Epithelial cell of proximal tubule (primary cell): ENCODE measurements around the gene REEP6. TPM values are rescaled to one million over a fixed set of nuclear protein-coding genes. Genes with fewer than 3 reads are reported as not detected.
"Not testable (repeated sequence)": the region's sequence is repeated elsewhere in the genome, so short reads cannot be mapped to it uniquely, and the experiment has no call there.

Source experiments
- DNase-seq: peaks from one replicate; pipeline ENCODE4 v3.0.0-alpha.2; 2011; ENCODE audit warnings: low read depth
- H3K4me3 ChIP-seq: 2 replicates; pipeline ENCODE4 v1.5.1; 2011; ENCODE audit warnings: low read depth, mild to moderate bottlenecking, low read length
- CTCF ChIP-seq: conservative IDR thresholded peaks from 2 replicates; pipeline ENCODE4 v1.5.1; 2012; ENCODE audit warnings: low read depth, mild to moderate bottlenecking, low read length
- total RNA-seq: library from RNA; depleted of rRNA; stranded (reverse); fragments of >200 nt; gene quantifications from 2 replicates; pipeline ENCODE4 v1.2.3, GENCODE V29; 2015

REEP6 gene
- total RNA-seq, 1 donor from 2014 or later: 4.8 TPM

GRCh38 chr19:1525343-1525742 lies 34.4 kb downstream of the REEP6 start:
- no peak for TF ChIP-seq CTCF
- no peak for DNase-seq
- no peak overlapping the region for H3K4me3 ChIP-seq

- H3K4me3 ChIP-seq: no peak overlapping the region
- DNase-seq: no peak
- no peak for TF ChIP-seq CTCF
Measured at GRCh38 chr19:1526066-1526778, 35.2 kb downstream of the REEP6 start.

- DNase-seq: no peak
- TF ChIP-seq CTCF: no peak
Measured at GRCh38 chr19:1526979-1527649, 36.1 kb downstream of the REEP6 start.

GRCh38 chr19:1527650-1528309 lies 36.8 kb downstream of the REEP6 start:
- TF ChIP-seq CTCF: no peak
- H3K4me3 ChIP-seq: no peak overlapping the region
- DNase-seq: no peak

More at GRCh38 chr19:1526979-1527649, 36.1 kb downstream of the REEP6 start:
- H3K4me3 ChIP-seq: no peak overlapping the region

- no peak for TF ChIP-seq CTCF
- no peak overlapping the region for H3K4me3 ChIP-seq
- no peak for DNase-seq
Measured at GRCh38 chr19:1528596-1529429, 37.8 kb downstream of the REEP6 start.

GRCh38 chr19:1529430-1529816 lies 38.4 kb downstream of the REEP6 start:
- DNase-seq: no peak
- H3K4me3 ChIP-seq: no peak overlapping the region
- no peak for TF ChIP-seq CTCF

GRCh38 chr19:1530856-1531255 lies 39.9 kb downstream of the REEP6 start:
- H3K4me3 ChIP-seq, DNase-seq: not testable (repeated sequence)
